Choroid plexus epithelial cell (primary cell): ENCODE results near the gene CEP170B.

Experiments used
- DNase-seq: peaks from one replicate; pipeline ENCODE4 v3.0.0-alpha.2; 2010; ENCODE audit warnings: low read depth
- H3K4me3 ChIP-seq: 2 replicates; pipeline ENCODE4 v1.5.1; 2011; ENCODE audit warnings: low read depth, mild to moderate bottlenecking, control low read depth, low read length, moderate library complexity
- TF ChIP-seq, protein P1 (sequence below): conservative IDR thresholded peaks from 2 replicates; pipeline ENCODE4 v1.5.1; 2011; ENCODE audit warnings: low read depth, mild to moderate bottlenecking, control low read depth, inconsistent platforms, low read length, moderate library complexity

CEP170B gene

GRCh38 chr14:104929268-104930230 lies 64.5 kb downstream of the CEP170B start:
- no peak overlapping the region for H3K4me3 ChIP-seq
- no peak for DNase-seq
- TF ChIP-seq, protein P1, sequence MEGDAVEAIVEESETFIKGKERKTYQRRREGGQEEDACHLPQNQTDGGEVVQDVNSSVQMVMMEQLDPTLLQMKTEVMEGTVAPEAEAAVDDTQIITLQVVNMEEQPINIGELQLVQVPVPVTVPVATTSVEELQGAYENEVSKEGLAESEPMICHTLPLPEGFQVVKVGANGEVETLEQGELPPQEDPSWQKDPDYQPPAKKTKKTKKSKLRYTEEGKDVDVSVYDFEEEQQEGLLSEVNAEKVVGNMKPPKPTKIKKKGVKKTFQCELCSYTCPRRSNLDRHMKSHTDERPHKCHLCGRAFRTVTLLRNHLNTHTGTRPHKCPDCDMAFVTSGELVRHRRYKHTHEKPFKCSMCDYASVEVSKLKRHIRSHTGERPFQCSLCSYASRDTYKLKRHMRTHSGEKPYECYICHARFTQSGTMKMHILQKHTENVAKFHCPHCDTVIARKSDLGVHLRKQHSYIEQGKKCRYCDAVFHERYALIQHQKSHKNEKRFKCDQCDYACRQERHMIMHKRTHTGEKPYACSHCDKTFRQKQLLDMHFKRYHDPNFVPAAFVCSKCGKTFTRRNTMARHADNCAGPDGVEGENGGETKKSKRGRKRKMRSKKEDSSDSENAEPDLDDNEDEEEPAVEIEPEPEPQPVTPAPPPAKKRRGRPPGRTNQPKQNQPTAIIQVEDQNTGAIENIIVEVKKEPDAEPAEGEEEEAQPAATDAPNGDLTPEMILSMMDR: no peak

- DNase-seq: no peak
- H3K4me3 ChIP-seq: no peak overlapping the region
- TF ChIP-seq, protein P1: no peak
These were observed 65.6 kb downstream of the CEP170B start for GRCh38 chr14:104930526-104931303.

- no peak overlapping the region for H3K4me3 ChIP-seq
- TF ChIP-seq, protein P1: no peak
- DNase-seq: no peak
These were observed 66.3 kb downstream of the CEP170B start for GRCh38 chr14:104931304-104931770.

DNA sequence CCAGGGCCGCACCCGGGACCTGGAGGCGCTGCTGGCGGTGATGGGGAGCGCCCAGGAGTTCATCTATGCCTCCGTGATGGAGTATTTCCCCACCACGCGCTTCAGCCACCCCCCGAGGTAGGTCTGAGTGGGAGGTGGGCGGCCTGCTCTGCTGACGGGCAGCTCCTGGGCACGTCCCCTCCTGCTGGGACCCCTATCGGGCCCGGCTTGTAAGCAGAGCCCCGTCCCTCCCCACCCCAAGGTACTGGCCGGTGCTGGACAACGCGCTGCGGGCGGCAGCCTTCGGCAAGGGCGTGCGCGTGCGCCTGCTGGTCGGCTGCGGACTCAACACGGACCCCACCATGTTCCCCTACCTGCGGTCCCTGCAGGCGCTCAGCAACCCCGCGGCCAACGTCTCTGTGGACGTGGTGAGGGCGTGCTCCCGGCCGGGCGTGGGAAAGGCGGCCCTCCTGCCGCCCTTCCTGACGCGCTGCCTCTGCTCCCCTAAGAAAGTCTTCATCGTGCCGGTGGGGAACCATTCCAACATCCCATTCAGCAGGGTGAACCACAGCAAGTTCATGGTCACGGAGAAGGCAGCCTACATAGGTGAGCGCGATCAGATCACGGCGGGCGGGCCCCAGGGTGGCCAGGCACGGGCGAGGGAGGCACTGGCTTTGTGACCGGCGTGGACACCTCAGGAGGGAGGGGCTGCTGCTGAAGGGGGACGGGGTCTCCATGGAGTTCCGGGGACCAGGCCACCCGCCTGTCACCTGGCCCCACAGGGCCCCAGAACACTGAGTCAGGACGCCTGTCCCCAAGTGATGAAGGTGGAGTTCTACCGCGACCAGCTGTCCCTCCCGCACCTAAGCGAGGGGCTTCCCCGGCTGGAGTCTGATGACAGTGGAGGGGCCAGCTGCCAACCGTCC lies 67.0 kb downstream of the CEP170B start:
- no peak for DNase-seq
- TF ChIP-seq, protein P1: no peak
- H3K4me3 ChIP-seq: no peak overlapping the region

GRCh38 chr14:104932676-104933631 lies 67.9 kb downstream of the CEP170B start:
- peak overlapping the region; percentile 46 for H3K4me3 ChIP-seq
- TF ChIP-seq, protein P1: peak; percentile 59
- DNase-seq: peak; percentile 66
